Measurements from ENCODE around the gene PAX8. TPM values are rescaled to one million over a fixed set of nuclear protein-coding genes. Genes with fewer than 3 reads are reported as not detected.

The PAX8 gene
- total RNA-seq, 6 experiments from 2014 or later: 0.33 to 6.7 (median 5.1) TPM

DNA sequence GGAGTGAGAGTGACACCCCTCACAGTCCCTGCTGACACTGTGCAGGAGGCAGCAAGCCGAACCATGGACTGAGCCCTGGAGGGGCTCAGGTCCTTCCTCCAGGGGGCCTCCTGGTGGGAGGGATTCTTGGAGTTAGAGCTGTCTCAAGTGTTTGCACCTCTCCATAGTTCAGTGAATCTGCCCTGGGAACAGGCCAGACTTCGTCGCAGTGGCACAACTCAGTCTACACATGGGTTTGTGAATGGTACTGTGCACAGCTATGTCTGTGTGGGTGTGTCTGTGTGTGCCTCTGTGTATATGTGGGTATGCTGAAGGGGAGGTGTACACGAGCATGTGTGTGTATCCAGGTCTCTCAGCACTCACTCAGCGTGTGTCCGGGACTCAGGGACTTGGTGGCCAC is 36.4 kb downstream of the PAX8 start:
- Mint-ChIP-seq H3K27me3 (ENCODE audit: insufficient read depth) (no peaks in the 10 kb centered on the region; the same call in 1 of the 2 replicates), H3K9me3 (no peaks in the 10 kb centered on the region), H3K27ac (peak overlapping the region; percentile 96), H3K4me1 (ENCODE audit: low read depth) (peaks cover 68% of the 10 kb centered on the region), H3K4me3 (no peak overlapping the region), H3K36me3 (ENCODE audit: low read depth) (peaks cover 12% of the 10 kb centered on the region; the same call in 1 of the 2 replicates)
- no peak for DNase-seq
- TF ChIP-seq, protein P1, sequence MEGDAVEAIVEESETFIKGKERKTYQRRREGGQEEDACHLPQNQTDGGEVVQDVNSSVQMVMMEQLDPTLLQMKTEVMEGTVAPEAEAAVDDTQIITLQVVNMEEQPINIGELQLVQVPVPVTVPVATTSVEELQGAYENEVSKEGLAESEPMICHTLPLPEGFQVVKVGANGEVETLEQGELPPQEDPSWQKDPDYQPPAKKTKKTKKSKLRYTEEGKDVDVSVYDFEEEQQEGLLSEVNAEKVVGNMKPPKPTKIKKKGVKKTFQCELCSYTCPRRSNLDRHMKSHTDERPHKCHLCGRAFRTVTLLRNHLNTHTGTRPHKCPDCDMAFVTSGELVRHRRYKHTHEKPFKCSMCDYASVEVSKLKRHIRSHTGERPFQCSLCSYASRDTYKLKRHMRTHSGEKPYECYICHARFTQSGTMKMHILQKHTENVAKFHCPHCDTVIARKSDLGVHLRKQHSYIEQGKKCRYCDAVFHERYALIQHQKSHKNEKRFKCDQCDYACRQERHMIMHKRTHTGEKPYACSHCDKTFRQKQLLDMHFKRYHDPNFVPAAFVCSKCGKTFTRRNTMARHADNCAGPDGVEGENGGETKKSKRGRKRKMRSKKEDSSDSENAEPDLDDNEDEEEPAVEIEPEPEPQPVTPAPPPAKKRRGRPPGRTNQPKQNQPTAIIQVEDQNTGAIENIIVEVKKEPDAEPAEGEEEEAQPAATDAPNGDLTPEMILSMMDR (IDR thresholded peaks at IDR 0.05): no peak; the same call in 1 of the 2 replicates

DNA sequence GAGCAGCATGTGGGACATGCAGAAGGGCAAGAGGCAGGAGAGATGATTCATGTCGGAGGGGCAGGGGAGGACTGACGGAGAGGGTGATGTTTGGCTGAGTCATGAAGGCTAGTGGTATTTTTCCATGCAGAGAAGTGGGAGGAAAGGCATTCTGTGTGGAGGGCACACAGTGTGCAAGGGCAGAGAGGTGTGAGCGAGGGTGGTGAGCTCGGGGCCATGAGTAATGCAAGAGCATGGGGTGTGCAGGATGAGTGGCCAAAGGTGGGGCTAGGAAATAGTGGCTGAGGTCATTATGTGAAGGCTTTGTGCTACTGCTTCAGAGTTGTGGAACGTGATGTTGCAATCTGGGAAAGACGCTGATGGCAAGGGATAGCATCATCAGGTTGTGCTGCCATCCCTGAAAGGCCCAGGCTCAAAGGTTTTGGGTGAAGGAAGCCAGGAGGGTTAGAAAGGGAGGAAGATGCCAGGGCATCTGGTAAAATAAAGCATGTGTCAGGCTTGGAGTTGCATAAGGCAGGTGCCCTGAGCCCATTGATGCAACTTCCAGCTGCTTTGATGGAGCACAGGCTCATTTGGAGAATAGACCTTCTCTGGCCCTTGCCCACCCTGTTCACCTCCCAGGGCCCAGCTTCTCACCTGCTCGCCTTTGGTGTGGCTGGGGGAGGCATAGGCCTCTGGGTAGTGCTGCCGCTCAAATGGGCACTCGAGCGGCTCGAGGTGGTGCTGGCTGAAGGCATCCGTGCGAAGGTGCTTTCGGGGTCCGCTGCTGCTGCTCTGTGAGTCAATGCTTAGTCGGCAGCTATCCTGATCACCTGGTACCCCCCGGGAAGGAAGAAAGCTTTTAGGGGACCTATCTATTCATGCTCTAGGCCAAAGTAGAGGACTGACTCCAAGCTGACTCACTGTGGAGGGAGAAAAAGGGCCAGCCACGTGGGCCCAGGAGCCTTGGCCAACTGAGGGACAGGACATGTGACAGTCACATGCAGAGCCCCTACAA is 37.5 kb downstream of the PAX8 start:
- Mint-ChIP-seq H3K4me1 (ENCODE audit: low read depth) (peaks cover 68% of the 10 kb centered on the region), H3K27ac (peak overlapping the region; percentile 96), H3K27me3 (ENCODE audit: insufficient read depth) (no peaks in the 10 kb centered on the region; the same call in 1 of the 2 replicates), H3K4me3 (peak overlapping the region; percentile 75), H3K9me3 (no peaks in the 10 kb centered on the region), H3K36me3 (ENCODE audit: low read depth) (peaks cover 13% of the 10 kb centered on the region; the same call in 1 of the 2 replicates)
- peak; percentile 99 for DNase-seq
- TF ChIP-seq, protein P1 (IDR thresholded peaks at IDR 0.05): no peak

DNA sequence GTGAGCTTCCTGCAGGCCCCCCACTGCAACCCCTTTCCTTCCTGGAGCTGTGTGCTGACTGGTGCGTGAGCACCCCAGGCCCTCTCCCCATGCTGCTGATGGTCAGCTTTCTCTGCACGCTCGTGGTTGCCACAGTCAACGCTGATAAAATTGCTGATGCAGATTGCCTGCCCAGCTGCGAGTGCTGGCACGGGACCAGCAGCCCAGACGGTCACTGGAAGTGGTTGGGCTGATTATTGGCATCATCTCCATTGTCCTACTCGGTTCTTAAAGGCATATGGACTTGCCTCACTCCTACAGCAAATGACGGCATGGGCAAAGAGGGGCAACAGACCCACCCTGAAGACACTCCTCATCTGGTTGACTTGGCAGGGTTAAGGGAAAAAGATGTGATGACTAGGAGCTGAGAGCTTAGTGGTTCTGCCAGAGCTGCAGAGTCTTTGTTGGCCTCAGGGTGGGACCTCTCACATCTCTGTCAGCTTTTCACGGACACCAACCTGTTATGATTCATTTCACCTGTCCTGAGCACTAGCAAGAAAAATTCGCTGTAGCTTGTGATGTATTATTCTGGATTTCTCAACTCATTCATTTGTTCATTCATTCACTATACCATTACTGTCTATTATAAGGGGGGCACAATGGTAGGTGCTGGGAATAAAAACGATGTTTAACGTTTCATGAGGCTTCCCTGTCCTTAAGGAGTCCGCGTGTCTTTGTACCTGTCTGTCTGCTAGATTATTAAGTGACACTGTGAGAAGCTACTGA is 38.4 kb downstream of the PAX8 start:
- TF ChIP-seq, protein P1 (IDR thresholded peaks at IDR 0.05): peak; percentile 18; the same call in 1 of the 2 replicates
- Mint-ChIP-seq H3K36me3 (ENCODE audit: low read depth) (peaks cover 13% of the 10 kb centered on the region; the same call in 1 of the 2 replicates), H3K4me1 (ENCODE audit: low read depth) (peaks cover 60% of the 10 kb centered on the region), H3K4me3 (peak overlapping the region; percentile 75), H3K9me3 (no peaks in the 10 kb centered on the region), H3K27ac (peak overlapping the region; percentile 96), H3K27me3 (ENCODE audit: insufficient read depth) (no peaks in the 10 kb centered on the region; the same call in 1 of the 2 replicates)
- peak; percentile 88 for DNase-seq

DNA sequence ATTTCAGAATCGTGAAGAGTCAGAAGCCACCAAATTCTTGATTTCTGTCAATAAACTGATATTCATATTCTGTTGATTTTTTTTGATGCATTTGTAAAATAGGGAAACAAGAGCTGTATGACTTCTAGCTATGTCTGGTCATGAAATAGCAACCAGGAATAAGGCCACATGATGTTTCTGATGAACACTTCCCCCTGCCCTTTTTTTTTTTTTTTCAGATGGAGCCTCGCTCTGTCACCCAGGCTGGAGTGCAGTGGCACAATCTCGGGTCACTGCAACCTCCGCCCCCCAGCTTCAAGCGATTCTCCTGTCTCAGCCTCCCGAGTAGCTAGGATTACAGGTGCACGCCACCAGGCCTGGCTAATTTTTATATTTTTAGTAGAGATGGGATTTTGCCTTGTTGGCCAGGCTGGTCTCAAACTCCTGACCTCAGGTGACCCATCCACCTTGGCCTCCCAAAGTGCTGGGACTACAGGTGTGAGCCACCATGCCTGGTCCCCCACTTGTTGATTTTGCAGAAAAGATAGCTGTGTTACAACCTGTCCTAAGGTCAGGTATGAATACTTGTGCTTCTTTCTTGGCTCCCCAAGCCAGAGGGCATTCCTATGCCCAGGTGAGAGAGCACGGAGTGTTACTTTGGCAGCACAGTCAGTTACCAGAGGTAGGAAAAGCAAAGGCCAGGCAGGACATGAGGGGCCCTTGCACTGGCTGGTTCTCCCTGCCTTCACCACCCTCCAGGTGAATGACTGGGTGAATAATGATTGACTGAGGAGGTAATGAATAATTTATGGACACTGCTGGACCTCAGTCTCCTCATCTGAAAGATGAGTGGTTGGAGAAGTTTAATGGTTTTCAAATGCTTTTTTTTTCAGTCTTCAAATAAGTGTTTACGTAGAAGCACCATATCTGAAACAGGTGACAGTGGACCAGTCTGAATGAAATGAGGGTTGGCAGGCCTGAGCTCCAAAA is 39.6 kb downstream of the PAX8 start:
- Mint-ChIP-seq H3K4me3 (no peak overlapping the region; the same call in 1 of the 2 replicates), H3K4me1 (ENCODE audit: low read depth) (peaks cover 66% of the 10 kb centered on the region), H3K9me3 (no peaks in the 10 kb centered on the region), H3K36me3 (ENCODE audit: low read depth) (peaks cover 13% of the 10 kb centered on the region; the same call in 1 of the 2 replicates), H3K27ac (no peak overlapping the region), H3K27me3 (ENCODE audit: insufficient read depth) (no peaks in the 10 kb centered on the region; the same call in 1 of the 2 replicates)
- TF ChIP-seq, protein P1 (IDR thresholded peaks at IDR 0.05): no peak
- no peak for DNase-seq

Data from HFFc6 (cell line).